Body of pancreas (tissue), 4 donors: Measurements from ENCODE around the gene TINCR.

Source experiments
- CTCF ChIP-seq, 7 experiments: fragments of 450-650 bp in 4 of 7; fragments of 200-600 bp in 3 of 7; sonication (generic) in 3 of 7; IDR thresholded peaks; one replicate each; pipeline ENCODE4 v1.5.1; 2016 to 2019; ENCODE audit warnings: antibody characterized with exemption in 7 of 7
- POLR2A ChIP-seq, 3 donors: fragments of 450-650 bp; IDR thresholded peaks; one replicate each; pipeline ENCODE4 v1.6.1; 2016; ENCODE audit warnings: antibody characterized with exemption in 3 of 3, mild to moderate bottlenecking in 2 of 3

GRCh38 chr19:5563008-5563431 is 4.7 kb downstream of the TINCR start:
- TF ChIP-seq POLR2A (IDR thresholded peaks at IDR 0.05) (no peak), CTCF (IDR thresholded peaks at IDR 0.05) (no peak)
